ENCODE results near the gene PRR5L.

GRCh38 chr11:36264973-36265344 is 31.1 kb upstream of the PRR5L start:
- no peak for TF ChIP-seq POLR2AphosphoS5 (IDR thresholded peaks at IDR 0.05)
- TF ChIP-seq POLR2A (IDR thresholded peaks at IDR 0.05): no peak
- no peak for TF ChIP-seq CTCF (IDR thresholded peaks at IDR 0.05)
- no peak for TF ChIP-seq EP300 (IDR thresholded peaks at IDR 0.05)
